AG10803 (cell line): Measurements from ENCODE around the gene KRTAP10-10.

ENCODE experiments used
- DNase-seq: peaks from one replicate; pipeline ENCODE4 v3.0.0; 2010; ENCODE audit warnings: low read depth
- H3K4me3 ChIP-seq: 2 replicates; pipeline ENCODE4 v1.5.1; 2011; ENCODE audit warnings: mild to moderate bottlenecking, low read length, control low read depth
- TF ChIP-seq, protein P1 (sequence below): conservative IDR thresholded peaks from 2 replicates; pipeline ENCODE4 v1.5.1; 2011; ENCODE audit warnings: mild to moderate bottlenecking, low read length, control low read depth, inconsistent platforms

The KRTAP10-10 gene

GRCh38 chr21:44686843-44687561 is 49.8 kb downstream of the KRTAP10-10 start:
- TF ChIP-seq, protein P1, sequence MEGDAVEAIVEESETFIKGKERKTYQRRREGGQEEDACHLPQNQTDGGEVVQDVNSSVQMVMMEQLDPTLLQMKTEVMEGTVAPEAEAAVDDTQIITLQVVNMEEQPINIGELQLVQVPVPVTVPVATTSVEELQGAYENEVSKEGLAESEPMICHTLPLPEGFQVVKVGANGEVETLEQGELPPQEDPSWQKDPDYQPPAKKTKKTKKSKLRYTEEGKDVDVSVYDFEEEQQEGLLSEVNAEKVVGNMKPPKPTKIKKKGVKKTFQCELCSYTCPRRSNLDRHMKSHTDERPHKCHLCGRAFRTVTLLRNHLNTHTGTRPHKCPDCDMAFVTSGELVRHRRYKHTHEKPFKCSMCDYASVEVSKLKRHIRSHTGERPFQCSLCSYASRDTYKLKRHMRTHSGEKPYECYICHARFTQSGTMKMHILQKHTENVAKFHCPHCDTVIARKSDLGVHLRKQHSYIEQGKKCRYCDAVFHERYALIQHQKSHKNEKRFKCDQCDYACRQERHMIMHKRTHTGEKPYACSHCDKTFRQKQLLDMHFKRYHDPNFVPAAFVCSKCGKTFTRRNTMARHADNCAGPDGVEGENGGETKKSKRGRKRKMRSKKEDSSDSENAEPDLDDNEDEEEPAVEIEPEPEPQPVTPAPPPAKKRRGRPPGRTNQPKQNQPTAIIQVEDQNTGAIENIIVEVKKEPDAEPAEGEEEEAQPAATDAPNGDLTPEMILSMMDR, result no peak
- no peak for DNase-seq
- no peak overlapping the region for H3K4me3 ChIP-seq

- TF ChIP-seq, protein P1, result no peak
- DNase-seq, result no peak
Observed at GRCh38 chr21:44687671-44688070, 50.5 kb downstream of the KRTAP10-10 start.

More at GRCh38 chr21:44687671-44688070, 50.5 kb downstream of the KRTAP10-10 start:
- no peak overlapping the region for H3K4me3 ChIP-seq
